Kidney (tissue), 14 donors: ENCODE data around the gene C11orf68. TPM values are rescaled to one million over a fixed set of nuclear protein-coding genes. Genes with fewer than 3 reads are reported as not detected.
"Not testable (repeated sequence)": the region's sequence is repeated elsewhere in the genome, so short reads cannot be mapped to it uniquely, and the experiment has no call there.

Experiments
- DNase-seq, 5 donors: peaks; one replicate each; pipeline ENCODE4 v3.0.0-alpha.2; 2013 to 2020
- FAIRE-seq: peaks from 2 replicates; lab custom pipeline; 2012; peaks lifted over from hg19 to GRCh38; lab: Jason Lieb, UNC
- H3K27ac ChIP-seq, 2 donors: one replicate each; pipeline ENCODE4 v1.7.0; 2013; ENCODE audit warnings: low read depth in 2 of 2, low read length in 2 of 2, inconsistent platforms in 1 of 2
- H3K27me3 ChIP-seq: one replicate; pipeline ENCODE4 v1.7.1; 2013; ENCODE audit warnings: low read length, inconsistent platforms; ENCODE audit not compliant: control insufficient read depth, insufficient read depth
- H3K36me3 ChIP-seq, 3 donors: one replicate each; pipeline versions ENCODE4 v1.7.0 to v1.7.1; 2013; ENCODE audit warnings: low read length in 3 of 3, control low read depth in 1 of 3, inconsistent platforms in 1 of 3; ENCODE audit not compliant: insufficient read depth in 3 of 3, control insufficient read depth in 2 of 3
- H3K4me1 ChIP-seq, 3 donors: one replicate each; pipeline versions ENCODE4 v1.7.0 to v1.7.1; 2013; ENCODE audit warnings: low read length in 3 of 3, inconsistent platforms in 1 of 3, low read depth in 1 of 3; ENCODE audit not compliant: control insufficient read depth in 2 of 3, insufficient read depth in 2 of 3
- H3K4me3 ChIP-seq, 3 donors: one replicate each; pipeline versions ENCODE4 v1.7.0 to v1.8.1; 2013; ENCODE audit warnings: low read length in 3 of 3, control low read depth in 1 of 3, inconsistent platforms in 1 of 3
- H3K9ac ChIP-seq, 3 donors: one replicate each; pipeline versions ENCODE4 v1.7.0 to v1.7.1; 2013; ENCODE audit warnings: low read length in 3 of 3, control low read depth in 1 of 3, inconsistent platforms in 1 of 3
- H3K9me3 ChIP-seq, 3 donors: one replicate each; pipeline versions ENCODE4 v1.7.0 to v1.7.1; 2013; ENCODE audit warnings: low read length in 3 of 3, control low read depth in 1 of 3, inconsistent platforms in 1 of 3; ENCODE audit not compliant: control insufficient read depth in 2 of 3, insufficient read depth in 1 of 3
- CTCF ChIP-seq: IDR thresholded peaks from 3 replicates; pipeline ENCODE4 v1.5.1; 2012; ENCODE audit warnings: mild to moderate bottlenecking, moderate library complexity, borderline replicate concordance; ENCODE audit not compliant: insufficient read depth; ENCODE audit errors: extremely low read depth
- intact Hi-C: fragments of 100-400 bp; cut with DNase I; formaldehyde crosslinking; loops from one replicate; pipeline ENCODE4 v1.11.1; 2022
- polyA plus RNA-seq: library from polyadenylated mRNA; stranded (reverse); fragments of 350-450 nt; fragmentation: Illumina TruSeq; extraction: RNeasy Lipid Tissue Mini Kit (QIAGEN cat#74804); gene quantifications from one replicate; pipeline ENCODE4 v1.2.3, GENCODE V29; 2014; ENCODE audit warnings: low read depth, low replicate concordance; ENCODE audit not compliant: insufficient read depth
- total RNA-seq: library from RNA; stranded (reverse); fragmentation: NEBNext Ultra II Directional; extraction: Animal tissue kit (Norgen Biotek cat#: 25700); gene quantifications from one replicate; pipeline ENCODE4 v1.2.1, GENCODE V29; 2021
- donor health status: control.
- donor health status: control.
- donor health status: control.
- donor health status: control.
- donor health status: control.
- donor health status: DM: yes; HTN: yes; CAD: no.
- donor health status: Normal renal cell carcinoma (clear cell type).

C11orf68 gene
- total and polyA plus RNA-seq, 2 donors from 2014 or later, result 38.0 to 52.0 TPM

GRCh38 chr11:65950711-65951110, 31.8 kb upstream of the C11orf68 start:
- intact Hi-C loops, H3K9me3 ChIP-seq, H3K27me3 ChIP-seq, H3K27ac ChIP-seq, H3K9ac ChIP-seq, H3K4me1 ChIP-seq, H3K4me3 ChIP-seq, FAIRE-seq, H3K36me3 ChIP-seq: not testable (repeated sequence)
- DNase-seq, result peak in 1 of 5 donors; percentile 2

GRCh38 chr11:65947603-65948125, 28.8 kb upstream of the C11orf68 start:
- DNase-seq, result peak in 1 of 5 donors; percentile 47
- intact Hi-C loops, result no loop called here
- Histone ChIP-seq H3K4me1 (no peaks in the 10 kb centered on the region), H3K4me3 (no peak overlapping the region), H3K9me3 (no peaks in the 10 kb centered on the region), H3K27ac (no peak overlapping the region), H3K36me3 (no peaks in the 10 kb centered on the region), H3K27me3 (no peaks in the 10 kb centered on the region), H3K9ac (no peak overlapping the region)
- TF ChIP-seq CTCF, result no peak
- FAIRE-seq, result no peak

- intact Hi-C loops, result no loop called here
- DNase-seq, result peak in 1 of 5 donors; percentile 70
- TF ChIP-seq CTCF, result no peak
These were observed 28.3 kb upstream of the C11orf68 start for GRCh38 chr11:65947133-65947532.

GRCh38 chr11:65946655-65947054, 27.8 kb upstream of the C11orf68 start:
- no peak overlapping the region for H3K27ac ChIP-seq
- no peak overlapping the region for H3K9ac ChIP-seq
- no peak overlapping the region for H3K4me3 ChIP-seq
- H3K9me3 ChIP-seq, result no peaks in the 10 kb centered on the region
- intact Hi-C loops, result no loop called here
- no peak for TF ChIP-seq CTCF
- no peaks in the 10 kb centered on the region for H3K4me1 ChIP-seq
- no peaks in the 10 kb centered on the region for H3K27me3 ChIP-seq
- no peaks in the 10 kb centered on the region for H3K36me3 ChIP-seq
- DNase-seq (peak in 1 of 5 donors; percentile 36), FAIRE-seq (no peak)

More at GRCh38 chr11:65947133-65947532, 28.3 kb upstream of the C11orf68 start:
- no peak overlapping the region for H3K27ac ChIP-seq
- H3K9ac ChIP-seq, result no peak overlapping the region
- H3K4me3 ChIP-seq, result no peak overlapping the region
- H3K9me3 ChIP-seq, result no peaks in the 10 kb centered on the region
- no peak for FAIRE-seq
- no peaks in the 10 kb centered on the region for H3K36me3 ChIP-seq
- H3K4me1 ChIP-seq, result no peaks in the 10 kb centered on the region
- no peaks in the 10 kb centered on the region for H3K27me3 ChIP-seq
